Transverse colon (tissue), 4 donors: ENCODE data around the gene GNG14.

ENCODE experiments used
- EP300 ChIP-seq: sonication (generic); formaldehyde crosslinking; IDR thresholded peaks from one replicate; pipeline ENCODE4 v1.6.1; 2017; ENCODE audit warnings: antibody characterized with exemption, low read depth
- POLR2A ChIP-seq: fragments of 450-650 bp; IDR thresholded peaks from one replicate; pipeline ENCODE4 v1.6.1; 2016; ENCODE audit warnings: antibody characterized with exemption, mild to moderate bottlenecking, moderate library complexity
- POLR2AphosphoS5 ChIP-seq, 3 donors: sonication (generic); formaldehyde crosslinking; IDR thresholded peaks; one replicate each; pipeline ENCODE4 v1.6.1; 2016; ENCODE audit warnings: antibody characterized with exemption in 3 of 3
- TF ChIP-seq, protein P1 (sequence below), 5 experiments: fragments of 200-600 bp in 3 of 5; fragments of 450-650 bp in 2 of 5; sonication (generic) in 3 of 5; IDR thresholded peaks; 1 replicate in 2 of 5; 2 replicates in 3 of 5; pipeline ENCODE4 v1.5.1; 2016 to 2017; ENCODE audit warnings: antibody characterized with exemption in 5 of 5, inconsistent platforms in 3 of 5, mild to moderate bottlenecking in 2 of 5, moderate library complexity in 1 of 5

DNA sequence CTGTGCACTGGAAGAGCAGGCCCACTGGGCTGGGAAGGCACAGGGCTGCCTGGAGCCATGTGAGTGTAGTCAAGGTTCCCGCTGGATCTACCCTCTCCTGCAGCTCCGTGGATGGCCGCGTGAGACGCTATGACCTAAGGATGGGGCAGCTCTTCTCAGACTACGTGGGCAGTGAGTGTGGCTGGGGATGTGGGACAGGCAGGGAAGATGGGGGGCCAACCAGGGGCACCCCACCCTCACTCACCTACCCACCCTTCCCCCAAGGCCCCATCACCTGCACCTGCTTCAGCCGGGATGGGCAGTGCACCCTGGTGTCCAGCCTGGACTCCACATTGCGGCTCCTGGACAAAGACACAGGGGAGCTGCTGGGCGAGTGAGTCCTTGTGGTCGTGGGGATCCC is 15.1 kb upstream of the GNG14 start:
- TF ChIP-seq, protein P1, sequence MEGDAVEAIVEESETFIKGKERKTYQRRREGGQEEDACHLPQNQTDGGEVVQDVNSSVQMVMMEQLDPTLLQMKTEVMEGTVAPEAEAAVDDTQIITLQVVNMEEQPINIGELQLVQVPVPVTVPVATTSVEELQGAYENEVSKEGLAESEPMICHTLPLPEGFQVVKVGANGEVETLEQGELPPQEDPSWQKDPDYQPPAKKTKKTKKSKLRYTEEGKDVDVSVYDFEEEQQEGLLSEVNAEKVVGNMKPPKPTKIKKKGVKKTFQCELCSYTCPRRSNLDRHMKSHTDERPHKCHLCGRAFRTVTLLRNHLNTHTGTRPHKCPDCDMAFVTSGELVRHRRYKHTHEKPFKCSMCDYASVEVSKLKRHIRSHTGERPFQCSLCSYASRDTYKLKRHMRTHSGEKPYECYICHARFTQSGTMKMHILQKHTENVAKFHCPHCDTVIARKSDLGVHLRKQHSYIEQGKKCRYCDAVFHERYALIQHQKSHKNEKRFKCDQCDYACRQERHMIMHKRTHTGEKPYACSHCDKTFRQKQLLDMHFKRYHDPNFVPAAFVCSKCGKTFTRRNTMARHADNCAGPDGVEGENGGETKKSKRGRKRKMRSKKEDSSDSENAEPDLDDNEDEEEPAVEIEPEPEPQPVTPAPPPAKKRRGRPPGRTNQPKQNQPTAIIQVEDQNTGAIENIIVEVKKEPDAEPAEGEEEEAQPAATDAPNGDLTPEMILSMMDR (IDR thresholded peaks at IDR 0.05) = no peak
- no peak for TF ChIP-seq POLR2A
- no peak for TF ChIP-seq POLR2AphosphoS5 (IDR thresholded peaks at IDR 0.05)
- TF ChIP-seq EP300 = no peak
